Measurements from ENCODE around the gene BNIP5.

The BNIP5 gene

DNA sequence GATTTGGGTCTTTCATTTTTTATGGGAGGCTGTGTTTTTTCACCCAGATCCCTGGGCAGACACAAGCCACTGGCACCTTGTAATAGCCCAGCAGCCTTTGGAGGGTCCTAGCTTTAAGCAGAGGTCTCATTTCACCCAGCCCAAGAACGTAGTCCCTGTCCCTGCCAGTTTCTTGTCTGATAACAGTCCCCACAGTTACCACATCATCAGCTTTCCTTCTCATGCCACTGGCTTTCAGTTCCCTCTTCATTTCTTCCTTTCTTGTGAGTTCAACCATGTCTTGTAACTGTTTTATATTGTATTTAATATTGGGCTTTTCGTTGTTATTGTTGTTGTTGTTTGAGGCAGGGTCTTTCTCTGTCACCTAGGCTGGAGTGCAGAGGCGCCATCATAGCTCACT is 56.2 kb downstream of the BNIP5 start:
- TF ChIP-seq, protein P1, sequence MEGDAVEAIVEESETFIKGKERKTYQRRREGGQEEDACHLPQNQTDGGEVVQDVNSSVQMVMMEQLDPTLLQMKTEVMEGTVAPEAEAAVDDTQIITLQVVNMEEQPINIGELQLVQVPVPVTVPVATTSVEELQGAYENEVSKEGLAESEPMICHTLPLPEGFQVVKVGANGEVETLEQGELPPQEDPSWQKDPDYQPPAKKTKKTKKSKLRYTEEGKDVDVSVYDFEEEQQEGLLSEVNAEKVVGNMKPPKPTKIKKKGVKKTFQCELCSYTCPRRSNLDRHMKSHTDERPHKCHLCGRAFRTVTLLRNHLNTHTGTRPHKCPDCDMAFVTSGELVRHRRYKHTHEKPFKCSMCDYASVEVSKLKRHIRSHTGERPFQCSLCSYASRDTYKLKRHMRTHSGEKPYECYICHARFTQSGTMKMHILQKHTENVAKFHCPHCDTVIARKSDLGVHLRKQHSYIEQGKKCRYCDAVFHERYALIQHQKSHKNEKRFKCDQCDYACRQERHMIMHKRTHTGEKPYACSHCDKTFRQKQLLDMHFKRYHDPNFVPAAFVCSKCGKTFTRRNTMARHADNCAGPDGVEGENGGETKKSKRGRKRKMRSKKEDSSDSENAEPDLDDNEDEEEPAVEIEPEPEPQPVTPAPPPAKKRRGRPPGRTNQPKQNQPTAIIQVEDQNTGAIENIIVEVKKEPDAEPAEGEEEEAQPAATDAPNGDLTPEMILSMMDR (conservative IDR thresholded peaks at IDR 0.05), result no peak
- TF ChIP-seq ZFX (IDR thresholded peaks at IDR 0.05), result no peak
- H3K27ac ChIP-seq, result no peak overlapping the region

DNA sequence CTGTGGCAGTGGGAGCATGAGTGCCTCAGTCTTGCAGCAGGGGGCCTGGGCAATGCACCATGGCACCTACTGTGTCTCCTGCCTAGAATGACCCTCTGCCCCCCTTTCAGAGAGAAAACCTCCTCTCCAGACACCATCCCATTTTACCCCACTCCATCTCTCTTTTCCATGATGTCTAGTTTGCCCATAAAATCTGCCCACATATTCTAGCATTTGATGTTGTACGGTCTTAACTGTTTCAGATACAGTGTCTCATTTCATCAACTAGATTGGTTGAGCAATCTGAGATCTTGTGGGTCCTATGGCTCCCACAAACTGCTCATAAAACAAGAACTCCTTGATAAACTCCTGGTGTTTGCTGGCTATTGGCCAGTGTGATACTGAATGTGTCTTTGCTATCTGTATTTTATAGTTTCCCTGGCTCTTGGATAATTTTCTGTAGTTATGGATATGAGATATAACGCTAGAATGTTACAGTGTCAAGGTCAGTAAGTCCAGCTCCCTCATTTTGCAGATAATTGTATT is 58.7 kb downstream of the BNIP5 start:
- no peak overlapping the region for H3K27ac ChIP-seq

DNA sequence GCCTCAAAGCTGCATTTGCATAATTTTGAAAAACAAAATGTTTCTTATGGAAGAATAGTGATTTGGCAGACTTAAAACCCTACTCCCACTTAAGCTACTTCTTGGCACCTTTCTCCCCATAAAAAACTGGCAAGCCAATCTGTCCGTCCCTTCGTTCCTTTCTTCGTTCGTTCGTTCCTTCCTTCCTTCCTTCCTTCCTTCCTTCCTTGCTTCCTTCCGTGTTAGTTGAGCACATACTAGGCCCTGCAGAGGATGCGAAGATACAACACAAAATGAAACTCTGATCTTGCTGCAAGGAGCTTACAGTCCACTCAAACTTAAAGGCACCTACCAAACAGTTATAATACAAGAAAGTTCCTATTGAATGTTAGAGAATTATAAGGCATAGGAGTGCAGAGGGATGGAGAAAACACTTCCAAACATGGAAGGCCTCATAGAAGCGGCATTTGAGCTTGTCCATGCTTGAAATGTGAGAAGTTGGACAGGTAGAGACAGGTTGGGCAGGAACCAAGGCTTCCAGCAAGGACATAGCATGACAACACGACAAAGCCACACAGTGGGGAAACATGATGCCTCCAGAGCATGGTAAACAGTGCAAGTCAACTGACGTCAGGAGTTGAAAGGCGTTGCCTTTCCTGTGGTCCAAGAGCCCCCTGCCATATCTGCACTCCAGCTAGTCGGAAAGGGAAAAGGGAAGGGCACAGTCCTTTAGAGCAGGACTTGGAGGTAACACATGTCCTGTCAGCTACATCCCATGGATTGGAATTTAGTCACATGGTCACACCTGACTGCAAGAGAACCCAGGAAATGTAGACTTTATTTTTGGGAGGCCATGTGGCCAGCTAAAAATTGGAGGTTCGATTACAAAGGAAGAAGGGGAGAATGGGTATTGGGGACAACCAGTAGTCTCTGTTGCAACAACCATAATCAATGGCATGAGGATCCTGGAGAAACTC is 59.8 kb downstream of the BNIP5 start:
- peak overlapping the region; percentile 6; the same call in 1 of the 2 replicates for H3K27ac ChIP-seq
- no peak for TF ChIP-seq ZFX (IDR thresholded peaks at IDR 0.05)
- TF ChIP-seq, protein P1 (conservative IDR thresholded peaks at IDR 0.05), result no peak

More for the DNA sequence above, 58.7 kb downstream of the BNIP5 start:
- TF ChIP-seq, protein P1 (conservative IDR thresholded peaks at IDR 0.05), result no peak
- no peak for TF ChIP-seq ZFX (IDR thresholded peaks at IDR 0.05)

DNA sequence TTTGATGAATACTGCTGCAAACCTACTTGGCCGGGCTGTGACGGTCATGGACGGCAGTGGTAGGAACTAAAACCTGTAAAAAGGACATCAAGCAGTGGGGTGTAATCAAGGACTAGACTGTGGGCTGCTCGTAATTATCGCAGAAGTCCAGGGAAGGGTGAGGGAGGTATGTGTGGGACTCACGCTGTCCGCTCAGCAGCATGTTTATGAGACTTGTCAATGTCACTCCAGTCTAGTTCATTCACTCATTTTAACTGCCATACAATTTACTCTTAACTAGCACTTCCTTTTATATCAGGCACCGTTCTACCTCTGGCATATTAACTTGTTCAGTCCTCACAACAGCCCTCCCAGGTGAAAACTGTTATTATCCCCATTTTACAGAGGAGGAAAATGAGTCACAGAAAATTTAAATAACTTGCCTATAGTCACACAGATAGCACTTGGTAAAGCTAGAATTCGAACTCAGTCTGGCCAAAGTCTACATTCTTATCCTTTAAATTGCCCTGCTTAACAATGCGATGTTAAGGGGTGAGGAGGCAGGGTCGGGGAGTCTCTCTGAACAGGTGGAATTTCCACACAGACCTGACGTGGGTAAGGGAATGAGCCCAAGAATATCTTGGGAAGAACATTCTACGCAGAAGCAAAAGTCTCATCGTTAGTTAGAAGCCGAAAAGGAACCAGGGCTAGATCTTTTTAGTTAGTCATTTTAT is 62.7 kb downstream of the BNIP5 start:
- TF ChIP-seq, protein P1 (conservative IDR thresholded peaks at IDR 0.05), result no peak
- TF ChIP-seq ZFX (IDR thresholded peaks at IDR 0.05), result no peak
- H3K27ac ChIP-seq, result no peak overlapping the region

DNA sequence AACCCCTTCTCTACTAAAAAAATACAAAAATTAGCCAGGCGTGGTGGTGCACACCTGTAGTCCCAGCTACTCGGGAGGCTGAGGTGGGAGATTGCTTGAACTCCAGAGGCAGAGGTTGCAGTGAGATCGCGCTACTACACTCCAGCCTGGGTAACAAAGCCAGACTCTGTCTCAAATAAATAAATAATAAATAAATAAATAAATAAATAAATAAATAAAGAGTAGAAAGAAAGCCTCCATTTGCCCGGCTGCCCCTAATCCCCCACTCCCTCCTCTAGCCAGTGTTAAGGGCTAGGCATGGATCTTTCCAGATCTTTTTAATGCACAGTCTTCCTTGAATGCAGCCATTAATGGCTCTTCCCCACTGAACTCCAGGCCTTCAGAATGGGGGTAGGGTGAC is 63.6 kb downstream of the BNIP5 start:
- H3K27ac ChIP-seq, result no peak overlapping the region
- TF ChIP-seq ZFX (IDR thresholded peaks at IDR 0.05), result no peak
- TF ChIP-seq, protein P1 (conservative IDR thresholded peaks at IDR 0.05), result no peak

DNA sequence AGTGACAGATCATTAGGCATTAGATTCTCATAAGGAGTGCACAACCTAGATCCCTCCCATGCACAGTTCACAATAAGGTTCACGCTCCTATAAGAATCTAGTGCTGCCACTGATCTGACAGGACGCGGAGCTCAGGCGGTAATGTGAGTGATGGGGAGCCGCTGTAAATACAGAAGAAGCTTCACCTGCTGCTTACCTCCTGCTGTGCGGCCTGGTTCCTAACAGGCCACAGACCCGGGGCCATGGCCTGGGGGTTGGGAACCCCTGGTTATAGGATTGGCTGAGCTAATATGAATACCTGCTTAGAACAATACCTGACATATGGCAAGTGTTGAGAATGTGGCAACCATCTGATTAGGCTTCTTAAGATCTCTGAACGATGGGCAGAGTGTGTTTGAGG is 64.5 kb downstream of the BNIP5 start:
- TF ChIP-seq ZFX (IDR thresholded peaks at IDR 0.05), result no peak
- TF ChIP-seq, protein P1 (conservative IDR thresholded peaks at IDR 0.05), result no peak
- no peak overlapping the region for H3K27ac ChIP-seq
